ENCODE measurements around the gene USP48. TPM values are rescaled to one million over a fixed set of nuclear protein-coding genes. Genes with fewer than 3 reads are reported as not detected.

USP48 gene
- total and polyA plus RNA-seq, 2 of the 13 experiments (the other 11 are each of a cell fraction or from before 2014, with no cell fraction given), result 30.4 to 30.7 TPM

DNA sequence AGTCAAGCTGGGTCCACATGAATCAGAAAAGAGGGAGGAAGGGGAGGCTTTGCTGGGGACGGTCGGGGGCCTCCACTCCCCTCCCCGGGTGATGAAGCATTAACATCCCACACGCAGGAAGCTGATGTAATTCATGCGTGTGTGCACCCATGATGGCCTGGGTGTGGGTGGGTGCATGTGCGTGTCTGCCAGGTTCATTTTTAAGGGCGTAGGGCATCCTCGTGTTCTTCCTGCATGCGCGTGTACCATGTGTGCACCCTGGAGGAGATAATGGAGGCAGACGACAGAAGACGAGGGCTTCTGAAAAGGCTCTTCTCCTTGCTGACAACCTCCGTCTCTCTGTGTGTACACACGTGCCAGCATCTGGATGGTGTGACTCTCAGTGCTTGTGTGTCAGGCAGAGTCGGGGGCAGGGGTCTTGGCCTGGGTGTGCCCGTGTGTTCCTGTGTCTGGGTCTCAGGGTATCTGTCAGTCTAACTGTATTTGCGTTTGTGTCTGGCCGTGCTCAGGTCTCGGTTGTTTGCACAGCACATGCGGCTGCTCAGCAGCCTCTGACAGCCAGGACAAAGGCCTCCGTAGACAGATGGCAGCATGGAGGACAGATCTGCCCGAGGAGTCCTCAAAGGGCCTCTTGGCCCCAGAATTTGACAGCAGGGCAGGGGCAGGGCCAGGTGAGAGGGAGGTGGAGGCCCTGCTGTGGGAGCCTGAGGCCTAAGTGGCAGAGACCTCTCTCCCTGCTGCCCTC is 116.2 kb downstream of the USP48 start (continued):
- no peak for TF ChIP-seq SP1 (IDR thresholded peaks at IDR 0.05)
- no peak for TF ChIP-seq SP1 (CRISPR knock-in tag; IDR thresholded peaks at IDR 0.05)
- TF ChIP-seq FOXC1 (CRISPR knock-in tag; IDR thresholded peaks at IDR 0.05; ENCODE audit: borderline replicate concordance), result peak; percentile 70; the same call in 1 of the 2 replicates
- no peak for TF ChIP-seq ASH2L (IDR thresholded peaks at IDR 0.05; ENCODE audit: insufficient read length, low read depth, low read length)
- no peak for TF ChIP-seq ARID3A (IDR thresholded peaks at IDR 0.05; ENCODE audit: low read depth, low read length)
- TF ChIP-seq, protein P1, sequence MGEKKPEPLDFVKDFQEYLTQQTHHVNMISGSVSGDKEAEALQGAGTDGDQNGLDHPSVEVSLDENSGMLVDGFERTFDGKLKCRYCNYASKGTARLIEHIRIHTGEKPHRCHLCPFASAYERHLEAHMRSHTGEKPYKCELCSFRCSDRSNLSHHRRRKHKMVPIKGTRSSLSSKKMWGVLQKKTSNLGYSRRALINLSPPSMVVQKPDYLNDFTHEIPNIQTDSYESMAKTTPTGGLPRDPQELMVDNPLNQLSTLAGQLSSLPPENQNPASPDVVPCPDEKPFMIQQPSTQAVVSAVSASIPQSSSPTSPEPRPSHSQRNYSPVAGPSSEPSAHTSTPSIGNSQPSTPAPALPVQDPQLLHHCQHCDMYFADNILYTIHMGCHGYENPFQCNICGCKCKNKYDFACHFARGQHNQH (CRISPR knock-in tag; IDR thresholded peaks at IDR 0.05), result no peak
- no peak for TF ChIP-seq EEA1 (CRISPR knock-in tag; IDR thresholded peaks at IDR 0.05; ENCODE audit: borderline replicate concordance)
- TF ChIP-seq ZNF180 (CRISPR knock-in tag; IDR thresholded peaks at IDR 0.05; ENCODE audit: borderline replicate concordance, low read depth), result no peak
- TF ChIP-seq ARID5B (CRISPR knock-in tag; IDR thresholded peaks at IDR 0.05), result peak; percentile 29; the same call in 1 of the 2 replicates
- TF ChIP-seq NPAS2 (CRISPR knock-in tag; IDR thresholded peaks at IDR 0.05; ENCODE audit: borderline replicate concordance), result no peak
- TF ChIP-seq PRDM10 (CRISPR knock-in tag; IDR thresholded peaks at IDR 0.05; ENCODE audit: low read depth), result no peak
- TF ChIP-seq FOXA1 (IDR thresholded peaks at IDR 0.05), result no peak
- TF ChIP-seq FOXA1 (CRISPR knock-in tag; IDR thresholded peaks at IDR 0.05), result peak; percentile 81
- TF ChIP-seq ZNF430 (CRISPR knock-in tag; IDR thresholded peaks at IDR 0.05), result no peak
- no peak for TF ChIP-seq ZIK1 (CRISPR knock-in tag; IDR thresholded peaks at IDR 0.05; ENCODE audit: borderline replicate concordance, low read depth)
- 0 out of 4 replicates have a peak, but pooled peaks of 1 of the 2 experiments have one; percentile 11 for TF ChIP-seq KLF16 (CRISPR knock-in tag; IDR thresholded peaks at IDR 0.05)
- TF ChIP-seq ZZZ3 (CRISPR knock-in tag; IDR thresholded peaks at IDR 0.05; ENCODE audit: borderline replicate concordance), result no peak
- no peak for TF ChIP-seq ZNF564 (CRISPR knock-in tag; IDR thresholded peaks at IDR 0.05)
- TF ChIP-seq POLR2G (IDR thresholded peaks at IDR 0.05; ENCODE audit: low read depth, low read length), result 0 out of 2 replicates have a peak, but pooled peaks have one; percentile 4
